Neuronal stem cell (in vitro differentiated cells): ENCODE data around the gene PRTG.

Source experiments
- DNase-seq: peaks from one replicate; pipeline ENCODE4 v3.0.0-alpha.2; 2013; ENCODE audit warnings: low spot score
- H2AFZ ChIP-seq: one replicate; pipeline ENCODE4 v1.6.1; 2013; ENCODE audit warnings: mild to moderate bottlenecking, low read length, inconsistent platforms
- H2AK5ac ChIP-seq: 2 replicates; pipeline ENCODE4 v1.6.1; 2013; ENCODE audit warnings: low read depth, mild to moderate bottlenecking, inconsistent platforms, low read length, moderate library complexity, mixed read lengths
- H2BK120ac ChIP-seq: 2 replicates; pipeline ENCODE4 v1.6.1; 2013; ENCODE audit warnings: low read depth, mild to moderate bottlenecking, inconsistent platforms, low read length, moderate library complexity, mixed read lengths
- H2BK12ac ChIP-seq: one replicate; pipeline ENCODE4 v1.6.1; 2013; ENCODE audit warnings: low read length, inconsistent platforms
- H2BK15ac ChIP-seq: 2 replicates; pipeline ENCODE4 v1.6.1; 2013; ENCODE audit warnings: mild to moderate bottlenecking, low read length, inconsistent platforms, mixed read lengths
- H2BK5ac ChIP-seq: one replicate; pipeline ENCODE4 v1.6.1; 2013; ENCODE audit warnings: inconsistent platforms, mild to moderate bottlenecking, low read length, moderate library complexity
- H3K14ac ChIP-seq: one replicate; pipeline ENCODE4 v1.6.1; 2013; ENCODE audit warnings: low read length, inconsistent platforms
- H3K18ac ChIP-seq: 2 replicates; pipeline ENCODE4 v1.6.1; 2013; ENCODE audit warnings: low read length, inconsistent platforms
- H3K23ac ChIP-seq: 2 replicates; pipeline ENCODE4 v1.6.1; 2013; ENCODE audit warnings: low read depth, mild to moderate bottlenecking, mixed read lengths, low read length, inconsistent platforms; ENCODE audit not compliant: poor library complexity
- H3K27ac ChIP-seq: replicated peaks from 3 replicates; pipeline ENCODE4 v1.5.1; 2013; ENCODE audit warnings: low read length, inconsistent platforms
- H3K27me3 ChIP-seq, 3 experiments: 2 replicates each; pipeline ENCODE4 v1.6.1; 2013; ENCODE audit warnings: low read length in 3 of 3, mild to moderate bottlenecking in 2 of 3, inconsistent platforms in 1 of 3, low read depth in 1 of 3, mixed read lengths in 1 of 3, moderate library complexity in 1 of 3; ENCODE audit not compliant: control insufficient read depth in 3 of 3, insufficient read depth in 3 of 3
- H3K36me3 ChIP-seq, 2 donors: replicated peaks in 1 of 2; 2 replicates each; pipeline ENCODE4 v1.6.1; 2013; ENCODE audit warnings: low read length in 2 of 2; ENCODE audit not compliant: control insufficient read depth in 2 of 2, insufficient read depth in 2 of 2
- H3K4ac ChIP-seq: 2 replicates; pipeline ENCODE4 v1.6.1; 2013; ENCODE audit warnings: inconsistent platforms, mild to moderate bottlenecking, low read length, moderate library complexity
- H3K4me1 ChIP-seq, 2 donors: 1 replicate in 1 of 2; 2 replicates in 1 of 2; pipeline ENCODE4 v1.6.1; 2013; ENCODE audit warnings: low read length in 2 of 2, low read depth in 1 of 2; ENCODE audit not compliant: control insufficient read depth in 2 of 2, insufficient read depth in 1 of 2
- H3K4me2 ChIP-seq: one replicate; pipeline ENCODE4 v1.6.1; 2013; ENCODE audit warnings: mild to moderate bottlenecking, low read length, inconsistent platforms; ENCODE audit not compliant: insufficient read depth, poor library complexity, severe bottlenecking
- H3K4me3 ChIP-seq, 2 donors: 2 replicates each; pipeline ENCODE4 v1.5.1; 2013; ENCODE audit warnings: low read length in 2 of 2, mild to moderate bottlenecking in 2 of 2, inconsistent platforms in 1 of 2, moderate library complexity in 1 of 2
- H3K79me1 ChIP-seq: one replicate; pipeline ENCODE4 v1.6.1; 2013; ENCODE audit warnings: low read depth, mild to moderate bottlenecking, inconsistent platforms, low read length, moderate library complexity
- H3K9ac ChIP-seq: one replicate; pipeline ENCODE4 v1.6.1; 2013; ENCODE audit warnings: mild to moderate bottlenecking, low read depth, low read length, inconsistent platforms; ENCODE audit not compliant: poor library complexity
- H3K9me3 ChIP-seq, 2 donors: replicated peaks in 1 of 2; 2 replicates each; pipeline versions ENCODE3 to v1.6.1; 2013; ENCODE audit warnings: low read length in 2 of 2, mild to moderate bottlenecking in 2 of 2, inconsistent platforms in 1 of 2, low read depth in 1 of 2, mixed read lengths in 1 of 2, moderate library complexity in 1 of 2; ENCODE audit not compliant: control insufficient read depth in 2 of 2, insufficient read depth in 1 of 2
- H4K8ac ChIP-seq: one replicate; pipeline ENCODE4 v1.6.1; 2013; ENCODE audit warnings: low read depth, mild to moderate bottlenecking, inconsistent platforms, low read length, moderate library complexity
- H4K91ac ChIP-seq: one replicate; pipeline ENCODE4 v1.6.1; 2013; ENCODE audit warnings: low read length, low read depth, mild to moderate bottlenecking, inconsistent platforms; ENCODE audit not compliant: poor library complexity
- WGBS, 2 donors: extraction: QIAGEN DNeasy Blood & Tissue Kit; methylation state at CpG; one replicate each; pipeline ENCODE4 v1.1.7; 2013; ENCODE audit warnings: missing lambda C conversion rate in 2 of 2, mixed read lengths in 1 of 2; ENCODE audit not compliant: insufficient read length in 2 of 2, insufficient replicate concordance in 1 of 2; ENCODE audit errors: extremely low coverage in 2 of 2; 5-methylcytosine and 5-hydroxymethylcytosine counted together

The PRTG gene

GRCh38 chr15:55743729-55744655 lies 1.0 kb upstream of the PRTG start:
- Histone ChIP-seq H3K27me3 (no peaks in the 10 kb centered on the region), H3K36me3 (peaks cover 0 to 31% of the 10 kb centered on the region in 2 donors)

GRCh38 chr15:55742498-55742926 lies 440 bp downstream of the PRTG start:
- H4K8ac ChIP-seq = no peak overlapping the region
- peak overlapping the region; percentile 97 for H2AK5ac ChIP-seq
- H2BK5ac ChIP-seq = peak overlapping the region; percentile 99
- H3K79me1 ChIP-seq = no peaks in the 10 kb centered on the region
- no peaks in the 10 kb centered on the region for H3K27me3 ChIP-seq
- no peak for DNase-seq
- no peak overlapping the region for H3K4me2 ChIP-seq
- peaks cover 8 to 17% of the 10 kb centered on the region in 2 donors for H3K4me1 ChIP-seq
- H3K4ac ChIP-seq = peak overlapping the region; percentile 91
- no CpG with 5 or more reads among the region's 52 CpGs for WGBS, 2 donors
- peak overlapping the region; percentile 53 for H2BK12ac ChIP-seq
- H2AFZ ChIP-seq = no peak overlapping the region
- H3K27ac ChIP-seq = peak overlapping the region; percentile 99
- peak overlapping the region; percentile 96 for H3K23ac ChIP-seq
- no peaks in the 10 kb centered on the region for H3K9me3 ChIP-seq
- H3K9ac ChIP-seq = peak overlapping the region; percentile 97
- peak overlapping the region; percentile 86 for H2BK15ac ChIP-seq
- H3K4me3 ChIP-seq = peak overlapping the region; percentile 92 to 98
- H3K18ac ChIP-seq = peak overlapping the region; percentile 100
- H4K91ac ChIP-seq = peak overlapping the region; percentile 75
- H2BK120ac ChIP-seq = peak overlapping the region; percentile 92
- peak overlapping the region; percentile 99 for H3K14ac ChIP-seq
- peaks cover 0 to 42% of the 10 kb centered on the region in 2 donors for H3K36me3 ChIP-seq

More at GRCh38 chr15:55743729-55744655, 1.0 kb upstream of the PRTG start:
- no peak overlapping the region for H3K4ac ChIP-seq
- no peak overlapping the region for H3K23ac ChIP-seq
- H2BK5ac ChIP-seq = no peak overlapping the region
- no peak overlapping the region for H2BK15ac ChIP-seq
- no peak overlapping the region for H2BK120ac ChIP-seq
- H2AK5ac ChIP-seq = no peak overlapping the region
- H2BK12ac ChIP-seq = no peak overlapping the region
- WGBS, 2 donors = no CpG with 5 or more reads among the region's 21 CpGs
- no peak for DNase-seq
- peak overlapping the region; percentile 28 for H3K4me2 ChIP-seq
- peak overlapping the region; percentile 95 for H3K27ac ChIP-seq
- H3K14ac ChIP-seq = no peak overlapping the region
- no peak overlapping the region for H4K8ac ChIP-seq
- H3K9me3 ChIP-seq = no peaks in the 10 kb centered on the region
- H3K4me3 ChIP-seq = peak overlapping the region; percentile 40 to 59
- no peak overlapping the region for H3K9ac ChIP-seq
- H4K91ac ChIP-seq = no peak overlapping the region
- peaks cover 6 to 9% of the 10 kb centered on the region in 2 donors for H3K4me1 ChIP-seq
- no peaks in the 10 kb centered on the region for H3K79me1 ChIP-seq
- H2AFZ ChIP-seq = peak overlapping the region; percentile 73
- H3K18ac ChIP-seq = peak overlapping the region; percentile 74

- H2AK5ac ChIP-seq = peak overlapping the region; percentile 97
- no peaks in the 10 kb centered on the region for H3K27me3 ChIP-seq
- DNase-seq = no peak
- H3K9ac ChIP-seq = peak overlapping the region; percentile 97
- H3K4me2 ChIP-seq = no peak overlapping the region
- peak overlapping the region; percentile 99 for H3K27ac ChIP-seq
- H3K79me1 ChIP-seq = no peaks in the 10 kb centered on the region
- peaks cover 0 to 42% of the 10 kb centered on the region in 2 donors for H3K36me3 ChIP-seq
- H2BK5ac ChIP-seq = peak overlapping the region; percentile 99
- H2BK15ac ChIP-seq = peak overlapping the region; percentile 86
- peak overlapping the region; percentile 100 for H3K18ac ChIP-seq
- peak overlapping the region; percentile 53 for H2BK12ac ChIP-seq
- H3K4me3 ChIP-seq = peak overlapping the region; percentile 92 to 98
- H3K4ac ChIP-seq = peak overlapping the region; percentile 91
- no peaks in the 10 kb centered on the region for H3K9me3 ChIP-seq
- peak overlapping the region; percentile 99 for H3K14ac ChIP-seq
- no peak overlapping the region for H2AFZ ChIP-seq
- no peak overlapping the region for H4K8ac ChIP-seq
- H2BK120ac ChIP-seq = peak overlapping the region; percentile 92
- no peak overlapping the region for H4K91ac ChIP-seq
- peaks cover 8 to 17% of the 10 kb centered on the region in 2 donors for H3K4me1 ChIP-seq
- H3K23ac ChIP-seq = peak overlapping the region; percentile 96
- WGBS, 2 donors = no CpG with 5 or more reads among the region's 34 CpGs
Observed at GRCh38 chr15:55741833-55742497, 987 bp downstream of the PRTG start.
